ENCODE results near the gene SIX3.

The SIX3 gene

DNA sequence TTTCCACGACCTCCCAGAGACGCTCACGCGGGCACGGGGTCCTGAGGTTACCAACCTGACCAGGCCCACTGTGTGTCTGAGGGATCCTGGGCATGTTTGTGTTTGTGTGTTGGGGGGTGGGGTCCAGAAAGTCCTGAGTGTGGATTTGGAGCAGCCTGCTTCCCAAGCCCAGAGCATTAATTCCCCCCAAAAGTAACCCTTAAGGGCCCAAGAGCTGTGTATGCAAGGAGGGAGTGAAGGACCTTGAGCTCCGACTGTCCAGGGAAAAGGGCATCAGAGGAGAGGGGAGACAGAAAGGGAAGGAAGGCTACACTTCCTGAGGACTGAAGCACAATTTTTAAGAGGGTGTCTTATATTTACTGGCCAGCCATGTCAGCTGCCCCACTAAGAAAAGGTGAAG is 5.2 kb upstream of the SIX3 start:
- H3K4me3 ChIP-seq (replicated peaks; ENCODE audit: insufficient read depth, low read length) = no peak overlapping the region
- DNase-seq (ENCODE audit: low read depth in 1 of 2, low spot score in 1 of 2) = no peak
- TF ChIP-seq, protein P1, sequence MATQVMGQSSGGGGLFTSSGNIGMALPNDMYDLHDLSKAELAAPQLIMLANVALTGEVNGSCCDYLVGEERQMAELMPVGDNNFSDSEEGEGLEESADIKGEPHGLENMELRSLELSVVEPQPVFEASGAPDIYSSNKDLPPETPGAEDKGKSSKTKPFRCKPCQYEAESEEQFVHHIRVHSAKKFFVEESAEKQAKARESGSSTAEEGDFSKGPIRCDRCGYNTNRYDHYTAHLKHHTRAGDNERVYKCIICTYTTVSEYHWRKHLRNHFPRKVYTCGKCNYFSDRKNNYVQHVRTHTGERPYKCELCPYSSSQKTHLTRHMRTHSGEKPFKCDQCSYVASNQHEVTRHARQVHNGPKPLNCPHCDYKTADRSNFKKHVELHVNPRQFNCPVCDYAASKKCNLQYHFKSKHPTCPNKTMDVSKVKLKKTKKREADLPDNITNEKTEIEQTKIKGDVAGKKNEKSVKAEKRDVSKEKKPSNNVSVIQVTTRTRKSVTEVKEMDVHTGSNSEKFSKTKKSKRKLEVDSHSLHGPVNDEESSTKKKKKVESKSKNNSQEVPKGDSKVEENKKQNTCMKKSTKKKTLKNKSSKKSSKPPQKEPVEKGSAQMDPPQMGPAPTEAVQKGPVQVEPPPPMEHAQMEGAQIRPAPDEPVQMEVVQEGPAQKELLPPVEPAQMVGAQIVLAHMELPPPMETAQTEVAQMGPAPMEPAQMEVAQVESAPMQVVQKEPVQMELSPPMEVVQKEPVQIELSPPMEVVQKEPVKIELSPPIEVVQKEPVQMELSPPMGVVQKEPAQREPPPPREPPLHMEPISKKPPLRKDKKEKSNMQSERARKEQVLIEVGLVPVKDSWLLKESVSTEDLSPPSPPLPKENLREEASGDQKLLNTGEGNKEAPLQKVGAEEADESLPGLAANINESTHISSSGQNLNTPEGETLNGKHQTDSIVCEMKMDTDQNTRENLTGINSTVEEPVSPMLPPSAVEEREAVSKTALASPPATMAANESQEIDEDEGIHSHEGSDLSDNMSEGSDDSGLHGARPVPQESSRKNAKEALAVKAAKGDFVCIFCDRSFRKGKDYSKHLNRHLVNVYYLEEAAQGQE (IDR thresholded peaks at IDR 0.05; ENCODE audit: insufficient replicate concordance, low read depth) = no peak
- no peak for TF ChIP-seq SPI1 (IDR thresholded peaks at IDR 0.05; ENCODE audit: borderline replicate concordance, low read depth)
- TF ChIP-seq, protein P2, sequence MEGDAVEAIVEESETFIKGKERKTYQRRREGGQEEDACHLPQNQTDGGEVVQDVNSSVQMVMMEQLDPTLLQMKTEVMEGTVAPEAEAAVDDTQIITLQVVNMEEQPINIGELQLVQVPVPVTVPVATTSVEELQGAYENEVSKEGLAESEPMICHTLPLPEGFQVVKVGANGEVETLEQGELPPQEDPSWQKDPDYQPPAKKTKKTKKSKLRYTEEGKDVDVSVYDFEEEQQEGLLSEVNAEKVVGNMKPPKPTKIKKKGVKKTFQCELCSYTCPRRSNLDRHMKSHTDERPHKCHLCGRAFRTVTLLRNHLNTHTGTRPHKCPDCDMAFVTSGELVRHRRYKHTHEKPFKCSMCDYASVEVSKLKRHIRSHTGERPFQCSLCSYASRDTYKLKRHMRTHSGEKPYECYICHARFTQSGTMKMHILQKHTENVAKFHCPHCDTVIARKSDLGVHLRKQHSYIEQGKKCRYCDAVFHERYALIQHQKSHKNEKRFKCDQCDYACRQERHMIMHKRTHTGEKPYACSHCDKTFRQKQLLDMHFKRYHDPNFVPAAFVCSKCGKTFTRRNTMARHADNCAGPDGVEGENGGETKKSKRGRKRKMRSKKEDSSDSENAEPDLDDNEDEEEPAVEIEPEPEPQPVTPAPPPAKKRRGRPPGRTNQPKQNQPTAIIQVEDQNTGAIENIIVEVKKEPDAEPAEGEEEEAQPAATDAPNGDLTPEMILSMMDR (IDR thresholded peaks at IDR 0.05; ENCODE audit: insufficient read depth, low read length) = no peak
- no peak for TF ChIP-seq GABPA (IDR thresholded peaks at IDR 0.05; ENCODE audit: low read depth)
- TF ChIP-seq POLR2AphosphoS5 (IDR thresholded peaks at IDR 0.05; ENCODE audit: low read depth) = no peak
- H3K27ac ChIP-seq (replicated peaks) = no peak overlapping the region
- H3K27me3 ChIP-seq (ENCODE audit: insufficient read depth, poor library complexity, severe bottlenecking) = peaks cover 93% of the 10 kb centered on the region

DNA sequence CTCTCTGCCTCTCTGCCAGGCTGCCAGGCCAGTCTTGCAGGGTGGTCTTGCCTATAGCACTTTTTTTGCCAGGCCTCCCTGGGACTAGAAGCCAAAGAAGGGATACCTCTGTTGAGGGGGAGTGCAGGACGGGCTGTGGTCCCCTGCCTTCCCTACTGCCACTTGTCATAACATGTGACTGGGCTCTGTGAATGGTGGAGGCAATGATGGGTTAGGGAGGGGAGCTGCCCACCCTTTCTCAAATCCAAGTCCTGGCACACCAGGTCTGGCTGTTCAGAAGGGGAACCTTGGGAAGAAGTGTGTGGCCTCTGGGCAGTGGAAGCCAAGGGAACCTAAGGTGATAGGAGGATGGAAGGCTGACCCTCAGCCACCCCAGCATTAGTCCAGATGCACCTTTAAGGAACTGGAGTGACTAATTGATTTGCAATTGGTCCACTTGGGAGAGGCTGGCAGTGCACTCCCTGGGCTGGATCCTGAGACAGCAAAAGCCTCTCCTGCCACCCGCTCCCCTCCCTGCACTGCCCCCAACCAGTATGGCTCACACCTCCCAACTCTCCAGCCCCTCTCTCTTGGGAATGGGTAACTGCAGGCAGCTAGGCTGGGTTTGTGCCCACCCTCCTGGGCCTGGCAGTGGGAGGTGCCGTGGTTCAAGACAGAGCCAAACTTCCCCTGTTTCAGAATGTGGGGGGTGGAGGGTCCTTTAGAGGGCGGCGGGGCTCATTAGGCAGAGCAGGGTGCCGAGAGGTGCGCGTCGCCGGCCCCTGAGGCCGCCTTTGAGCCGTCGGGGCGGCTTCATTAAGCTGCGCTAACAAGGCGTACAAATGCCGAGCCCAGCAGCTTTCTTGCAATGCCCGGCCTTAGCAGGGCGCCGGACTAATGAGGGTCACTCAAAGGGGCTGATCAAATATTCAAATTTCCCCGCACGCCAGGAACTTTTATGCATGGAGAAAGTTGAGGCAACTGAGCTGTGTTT is 4.5 kb upstream of the SIX3 start:
- H3K27me3 ChIP-seq (ENCODE audit: insufficient read depth, poor library complexity, severe bottlenecking) = peaks cover 95% of the 10 kb centered on the region
- H3K4me3 ChIP-seq (replicated peaks; ENCODE audit: insufficient read depth, low read length) = no peak overlapping the region
- no peak for DNase-seq (ENCODE audit: low read depth in 1 of 2, low spot score in 1 of 2)
- TF ChIP-seq, protein P1 (IDR thresholded peaks at IDR 0.05; ENCODE audit: insufficient replicate concordance, low read depth) = no peak
- no peak for TF ChIP-seq SPI1 (IDR thresholded peaks at IDR 0.05; ENCODE audit: borderline replicate concordance, low read depth)
- TF ChIP-seq POLR2AphosphoS5 (IDR thresholded peaks at IDR 0.05; ENCODE audit: low read depth) = no peak
- TF ChIP-seq, protein P2 (IDR thresholded peaks at IDR 0.05; ENCODE audit: insufficient read depth, low read length) = no peak
- TF ChIP-seq GABPA (IDR thresholded peaks at IDR 0.05; ENCODE audit: low read depth) = no peak
- H3K27ac ChIP-seq (replicated peaks) = no peak overlapping the region

DNA sequence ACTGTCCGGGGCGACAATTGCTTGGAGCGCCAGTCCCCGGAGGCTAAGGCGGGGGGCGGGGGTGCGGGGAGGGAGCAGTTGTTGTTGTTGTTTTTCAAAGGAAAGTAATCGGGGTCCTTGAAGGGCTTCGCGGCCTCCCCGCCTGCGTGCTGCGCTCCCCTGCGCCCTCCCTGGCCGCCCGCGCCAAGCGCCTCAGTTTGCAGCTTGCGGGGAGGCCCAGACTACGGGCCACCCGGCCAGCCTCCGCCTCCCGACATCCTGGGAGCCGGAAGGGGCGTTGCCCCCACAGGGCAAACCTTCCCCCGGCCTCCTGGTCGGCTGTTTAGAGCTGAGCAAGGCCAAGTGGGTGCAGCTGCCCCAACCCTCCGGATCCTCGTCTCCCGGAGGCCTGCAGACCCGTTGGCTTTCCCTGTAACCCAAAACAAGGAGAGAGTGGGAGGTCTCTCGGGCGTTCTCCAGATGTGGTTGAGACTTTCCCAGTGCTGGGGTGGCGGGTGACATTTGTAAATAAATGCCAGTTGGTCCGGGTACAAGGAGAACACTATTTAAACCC is 3.7 kb upstream of the SIX3 start:
- DNase-seq (ENCODE audit: low read depth in 1 of 2, low spot score in 1 of 2) = no peak
- Histone ChIP-seq H3K27ac (replicated peaks) (no peak overlapping the region), H3K27me3 (ENCODE audit: insufficient read depth, poor library complexity, severe bottlenecking) (peaks cover 95% of the 10 kb centered on the region), H3K4me3 (replicated peaks; ENCODE audit: insufficient read depth, low read length) (no peak overlapping the region)
- TF ChIP-seq, protein P1 (IDR thresholded peaks at IDR 0.05; ENCODE audit: insufficient replicate concordance, low read depth) = no peak
- TF ChIP-seq, protein P2 (IDR thresholded peaks at IDR 0.05; ENCODE audit: insufficient read depth, low read length) = no peak
- no peak for TF ChIP-seq GABPA (IDR thresholded peaks at IDR 0.05; ENCODE audit: low read depth)
- TF ChIP-seq POLR2AphosphoS5 (IDR thresholded peaks at IDR 0.05; ENCODE audit: low read depth) = no peak
- no peak for TF ChIP-seq SPI1 (IDR thresholded peaks at IDR 0.05; ENCODE audit: borderline replicate concordance, low read depth)

All from HL-60 (cell line).